HG02870 (cell line): ENCODE results near the gene ARHGAP10.

Source experiments
- ATAC-seq: cut with Tn5 transposase; IDR thresholded peaks from one replicate; pipeline ENCODE4 v1.9.1; 2021; ENCODE audit warnings: mild to moderate bottlenecking, moderate library complexity; ENCODE audit not compliant: unreplicated experiment

The ARHGAP10 gene

GRCh38 chr4:147765121-147765529 is 33.2 kb downstream of the ARHGAP10 start:
- ATAC-seq: no peak

GRCh38 chr4:147768113-147768512 is 36.2 kb downstream of the ARHGAP10 start:
- no peak for ATAC-seq

GRCh38 chr4:147769386-147769785 is 37.5 kb downstream of the ARHGAP10 start:
- ATAC-seq: no peak

GRCh38 chr4:147770831-147771230 is 38.9 kb downstream of the ARHGAP10 start:
- ATAC-seq: no peak

GRCh38 chr4:147772056-147772455 is 40.2 kb downstream of the ARHGAP10 start:
- no peak for ATAC-seq

GRCh38 chr4:147772459-147772969 is 40.6 kb downstream of the ARHGAP10 start:
- no peak for ATAC-seq

- peak; percentile 49 for ATAC-seq
Measured at GRCh38 chr4:147773261-147774184, 41.6 kb downstream of the ARHGAP10 start.

- no peak for ATAC-seq
Measured at GRCh38 chr4:147776716-147777115, 44.8 kb downstream of the ARHGAP10 start.

GRCh38 chr4:147777456-147778091 is 45.7 kb downstream of the ARHGAP10 start:
- no peak for ATAC-seq

GRCh38 chr4:147778942-147779341 is 47.1 kb downstream of the ARHGAP10 start:
- peak; percentile 47 for ATAC-seq

GRCh38 chr4:147779451-147779850 is 47.6 kb downstream of the ARHGAP10 start:
- no peak for ATAC-seq

- peak; percentile 53 for ATAC-seq
Measured at GRCh38 chr4:147780137-147780777, 48.4 kb downstream of the ARHGAP10 start.

- ATAC-seq: no peak
Measured at GRCh38 chr4:147782087-147782781, 50.3 kb downstream of the ARHGAP10 start.

- no peak for ATAC-seq
Measured at GRCh38 chr4:147785129-147785528, 53.2 kb downstream of the ARHGAP10 start.

GRCh38 chr4:147786031-147786430 is 54.1 kb downstream of the ARHGAP10 start:
- peak; percentile 91 for ATAC-seq

GRCh38 chr4:147786531-147786930 is 54.6 kb downstream of the ARHGAP10 start:
- no peak for ATAC-seq

- ATAC-seq: no peak
Measured at GRCh38 chr4:147787204-147787603, 55.3 kb downstream of the ARHGAP10 start.

- no peak for ATAC-seq
Measured at GRCh38 chr4:147788791-147789190, 56.9 kb downstream of the ARHGAP10 start.

GRCh38 chr4:147789596-147789995 is 57.7 kb downstream of the ARHGAP10 start:
- ATAC-seq: no peak

- no peak for ATAC-seq
Measured at GRCh38 chr4:147790412-147790811, 58.5 kb downstream of the ARHGAP10 start.

GRCh38 chr4:147791341-147791740 is 59.5 kb downstream of the ARHGAP10 start:
- ATAC-seq: no peak
